COLO829 (cell line): ENCODE data around the gene GART.

ENCODE experiments used
- DNase-seq: peaks from one replicate; pipeline ENCODE4 v3.0.0; 2012; ENCODE audit warnings: low spot score

GART gene

GRCh38 chr21:33461538-33462250 is 80.2 kb downstream of the GART start:
- no peak for DNase-seq

- no peak for DNase-seq
These were observed 83.1 kb downstream of the GART start for GRCh38 chr21:33458861-33459260.

DNA sequence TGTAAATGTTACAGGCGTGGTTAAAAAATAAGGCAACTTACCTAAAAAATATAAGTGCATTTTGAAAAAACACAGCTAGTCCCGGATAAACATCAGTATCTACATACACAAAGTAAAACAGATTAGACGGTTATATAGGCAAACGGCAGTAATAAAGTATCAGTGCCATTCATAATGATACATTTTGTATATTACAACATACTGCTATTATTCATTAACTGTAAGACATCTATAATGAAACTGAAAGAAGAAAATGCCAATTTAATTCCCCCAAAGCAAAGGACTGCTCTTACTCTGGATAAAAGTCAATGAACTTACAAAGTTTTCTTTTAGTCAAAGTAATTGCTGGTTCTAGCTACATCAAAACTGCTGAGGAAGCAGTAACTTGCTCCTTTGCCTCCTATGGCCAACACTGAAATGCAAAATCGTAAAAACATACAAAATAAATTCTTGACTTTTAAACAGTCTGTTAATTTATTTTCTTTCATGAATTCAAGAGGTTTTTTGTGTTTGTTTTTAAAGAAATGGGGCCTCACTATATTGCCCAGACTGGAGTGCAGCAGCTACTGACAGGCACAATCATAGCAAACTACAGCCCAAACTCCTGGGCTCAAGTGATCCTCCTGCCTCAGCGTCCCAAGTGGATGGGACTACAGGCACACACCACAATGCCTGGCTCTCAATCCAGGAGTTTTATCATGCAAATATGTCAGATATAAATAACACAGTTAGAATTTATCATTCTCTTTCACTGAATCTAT is 86.1 kb downstream of the GART start:
- no peak for DNase-seq
